Measurements from ENCODE around the gene RPL10. TPM values are rescaled to one million over a fixed set of nuclear protein-coding genes. Genes with fewer than 3 reads are reported as not detected.

The RPL10 gene
- total RNA-seq, 1 experiment from 2014 or later, result 2,110 TPM

DNA sequence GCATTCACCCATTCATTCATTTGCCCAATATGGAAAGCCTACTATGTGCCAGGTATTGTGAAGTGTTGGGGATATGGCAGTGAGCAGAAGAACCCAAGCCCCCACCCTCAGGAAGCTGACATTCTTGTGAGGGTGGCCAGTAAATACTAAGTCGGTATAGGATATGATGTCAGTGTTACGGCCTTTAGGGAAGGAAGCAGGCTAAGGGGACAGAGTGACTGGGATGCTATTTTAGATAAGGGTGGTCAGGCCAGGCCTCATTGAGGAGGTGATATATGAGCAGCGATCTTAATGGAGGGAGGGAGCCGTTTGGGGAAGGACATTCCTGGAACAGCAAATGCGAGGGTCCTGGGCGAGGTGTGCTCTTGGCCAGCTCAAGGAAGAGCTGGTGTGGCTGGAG is 32.3 kb downstream of the RPL10 start:
- Histone ChIP-seq H4K20me1 (ENCODE audit: control insufficient read depth, insufficient read depth, insufficient read length) (no peaks in the 10 kb centered on the region), H3K4me1 (ENCODE audit: insufficient read depth, low read length) (no peaks in the 10 kb centered on the region), H4K8ac (replicated peaks; ENCODE audit: insufficient read length, low read depth, low read length) (no peak overlapping the region), H3T11ph (ENCODE audit: low read length) (no peak overlapping the region), H4K91ac (ENCODE audit: insufficient read length, low read depth, low read length) (no peak overlapping the region), H2BK20ac (ENCODE audit: low read depth, low read length, poor library complexity, severe bottlenecking) (no peak overlapping the region), H3K9ac (ENCODE audit: extremely low read depth, insufficient read length, low read length) (no peak overlapping the region), H2AK5ac (ENCODE audit: insufficient read length, low read length) (no peak overlapping the region), H2BK120ac (ENCODE audit: low read depth, low read length, poor library complexity, severe bottlenecking) (no peak overlapping the region), H3K23ac (ENCODE audit: insufficient read length, low read depth, low read length) (no peak overlapping the region), H3K79me2 (ENCODE audit: insufficient read depth, low read length) (no peaks in the 10 kb centered on the region), H3K56ac (ENCODE audit: insufficient read length, low read depth, low read length) (no peak overlapping the region), H2BK15ac (ENCODE audit: low read depth, low read length) (no peak overlapping the region), H3K18ac (ENCODE audit: insufficient read length, low read depth, low read length) (no peak overlapping the region), H2BK5ac (ENCODE audit: insufficient read length, low read length) (no peak overlapping the region), H3K4me2 (ENCODE audit: insufficient read depth, insufficient read length, low read length) (no peak overlapping the region), H3K27me3 (ENCODE audit: insufficient read depth, low read length) (no peaks in the 10 kb centered on the region), H4K5ac (ENCODE audit: insufficient read length, low read depth, low read length) (no peak overlapping the region), H2BK12ac (ENCODE audit: insufficient read length, low read depth, low read length) (no peak overlapping the region), H3K23me2 (ENCODE audit: insufficient read length, low read depth, low read length, poor library complexity, severe bottlenecking) (no peaks in the 10 kb centered on the region), H3K79me1 (ENCODE audit: insufficient read depth, low read depth, low read length, poor library complexity, severe bottlenecking) (no peaks in the 10 kb centered on the region), H3K9me3 (ENCODE audit: control insufficient read depth, low read depth, low read length) (peaks cover 43% of the 10 kb centered on the region), H3K27ac (ENCODE audit: insufficient read length, low read depth, low read length) (no peak overlapping the region), H3K14ac (ENCODE audit: insufficient read depth, low read length) (no peak overlapping the region), H2AFZ (ENCODE audit: low read length) (no peak overlapping the region), H3K4ac (ENCODE audit: low read depth, low read length) (no peak overlapping the region)
- Mint-ChIP-seq H3K4me3 (peak overlapping the region in 1 of 2 experiments; percentile 53; a peak in 2 of 5 replicates), H3K9me3 (peaks cover 70 to 79% of the 10 kb centered on the region in 2 experiments), H3K27me3 (ENCODE audit: low read depth) (no peaks in the 10 kb centered on the region), H3K36me3 (ENCODE audit: insufficient read depth in 1 of 3, low read depth in 3 of 3) (peaks cover 13 to 46% (median 34%) of the 10 kb centered on the region in 3 experiments), H3K27ac (peak overlapping the region in 2 of 3 experiments; percentile 8 to 30; a peak in 2 of 7 replicates), H3K4me1 (peaks cover 7 to 20% of the 10 kb centered on the region in 2 experiments)
- no peak for DNase-seq
- TF ChIP-seq, protein P1, sequence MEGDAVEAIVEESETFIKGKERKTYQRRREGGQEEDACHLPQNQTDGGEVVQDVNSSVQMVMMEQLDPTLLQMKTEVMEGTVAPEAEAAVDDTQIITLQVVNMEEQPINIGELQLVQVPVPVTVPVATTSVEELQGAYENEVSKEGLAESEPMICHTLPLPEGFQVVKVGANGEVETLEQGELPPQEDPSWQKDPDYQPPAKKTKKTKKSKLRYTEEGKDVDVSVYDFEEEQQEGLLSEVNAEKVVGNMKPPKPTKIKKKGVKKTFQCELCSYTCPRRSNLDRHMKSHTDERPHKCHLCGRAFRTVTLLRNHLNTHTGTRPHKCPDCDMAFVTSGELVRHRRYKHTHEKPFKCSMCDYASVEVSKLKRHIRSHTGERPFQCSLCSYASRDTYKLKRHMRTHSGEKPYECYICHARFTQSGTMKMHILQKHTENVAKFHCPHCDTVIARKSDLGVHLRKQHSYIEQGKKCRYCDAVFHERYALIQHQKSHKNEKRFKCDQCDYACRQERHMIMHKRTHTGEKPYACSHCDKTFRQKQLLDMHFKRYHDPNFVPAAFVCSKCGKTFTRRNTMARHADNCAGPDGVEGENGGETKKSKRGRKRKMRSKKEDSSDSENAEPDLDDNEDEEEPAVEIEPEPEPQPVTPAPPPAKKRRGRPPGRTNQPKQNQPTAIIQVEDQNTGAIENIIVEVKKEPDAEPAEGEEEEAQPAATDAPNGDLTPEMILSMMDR (conservative IDR thresholded peaks at IDR 0.05), result no peak
- WGBS (ENCODE audit: extremely low coverage, insufficient read length, low lambda C conversion rate), result no CpG with 5 or more reads among the region's 6 CpGs
